GM21526 (cell line): ENCODE measurements around the gene PKD1L1.
A peak's percentile ranks its signal among the peaks of the same experiment; 100 is the strongest.

Experiments
- ATAC-seq: cut with Tn5 transposase; IDR thresholded peaks from one replicate; pipeline ENCODE4 v1.9.1; 2021; ENCODE audit warnings: moderate library complexity; ENCODE audit not compliant: unreplicated experiment, low FRiP score

Gene PKD1L1

GRCh38 chr7:47833211-47833610 lies 115.1 kb downstream of the PKD1L1 start:
- ATAC-seq: no peak

GRCh38 chr7:47832105-47832715 lies 116.1 kb downstream of the PKD1L1 start:
- no peak for ATAC-seq

GRCh38 chr7:47830015-47830414 lies 118.3 kb downstream of the PKD1L1 start:
- no peak for ATAC-seq

GRCh38 chr7:47827871-47828270 lies 120.4 kb downstream of the PKD1L1 start:
- ATAC-seq: no peak

GRCh38 chr7:47827351-47827756 lies 120.9 kb downstream of the PKD1L1 start:
- no peak for ATAC-seq

GRCh38 chr7:47826754-47827153 lies 121.5 kb downstream of the PKD1L1 start:
- ATAC-seq: no peak

GRCh38 chr7:47819607-47819920 lies 128.7 kb downstream of the PKD1L1 start:
- no peak for ATAC-seq

GRCh38 chr7:47818796-47819606 lies 129.3 kb downstream of the PKD1L1 start:
- peak; percentile 65 for ATAC-seq

- no peak for ATAC-seq
Measured at GRCh38 chr7:47817917-47818316, 130.3 kb downstream of the PKD1L1 start.

- no peak for ATAC-seq
Measured at GRCh38 chr7:47816647-47817046, 131.6 kb downstream of the PKD1L1 start.

- no peak for ATAC-seq
Measured at GRCh38 chr7:47815867-47816266, 132.4 kb downstream of the PKD1L1 start.

GRCh38 chr7:47814905-47815613 lies 133.2 kb downstream of the PKD1L1 start:
- no peak for ATAC-seq

- no peak for ATAC-seq
Measured at GRCh38 chr7:47813620-47814260, 134.5 kb downstream of the PKD1L1 start.

- ATAC-seq: no peak
Measured at GRCh38 chr7:47812429-47813136, 135.7 kb downstream of the PKD1L1 start.

- ATAC-seq: no peak
Measured at GRCh38 chr7:47811632-47812380, 136.5 kb downstream of the PKD1L1 start.

GRCh38 chr7:47809387-47809786 lies 138.9 kb downstream of the PKD1L1 start:
- ATAC-seq: no peak

- ATAC-seq: no peak
Measured at GRCh38 chr7:47808321-47808720, 139.9 kb downstream of the PKD1L1 start.

- ATAC-seq: peak; percentile 46
Measured at GRCh38 chr7:47807756-47808155, 140.5 kb downstream of the PKD1L1 start.

- ATAC-seq: no peak
Measured at GRCh38 chr7:47807126-47807525, 141.1 kb downstream of the PKD1L1 start.

- no peak for ATAC-seq
Measured at GRCh38 chr7:47806701-47807103, 141.6 kb downstream of the PKD1L1 start.
